Measurements from ENCODE around the gene LCE3B. TPM values are rescaled to one million over a fixed set of nuclear protein-coding genes. Genes with fewer than 3 reads are reported as not detected.

The LCE3B gene
- total and polyA plus RNA-seq, 9 of the 15 experiments (the other 6 are each of a cell fraction or from before 2014, with no cell fraction given) = not detected

- Histone ChIP-seq H3K79me2 (ENCODE audit: control insufficient read depth, insufficient read depth, low read length) (no peaks in the 10 kb centered on the region), H2AFZ (ENCODE audit: low read depth, low read length) (no peak within 1 kb of the TSS), H3K4me1 (replicated peaks in 1 of 2; ENCODE audit: control insufficient read depth in 2 of 2, insufficient read depth in 2 of 2, low read length in 2 of 2) (no peaks in the 10 kb centered on the region), H3K9me1 (ENCODE audit: control insufficient read depth, insufficient read depth, low read length) (no peaks in the 10 kb centered on the region), H4K20me1 (replicated peaks; ENCODE audit: control insufficient read depth, insufficient read depth, low read length) (no peaks in the 10 kb centered on the region), H3K4me3 (no peak within 1 kb of the TSS), H3K9me3 (replicated peaks; ENCODE audit: control insufficient read depth, insufficient read depth, low read depth, low read length) (no peaks in the 10 kb centered on the region), H3K27me3 (ENCODE audit: control insufficient read depth in 2 of 2, insufficient read depth in 2 of 2, low read length in 2 of 2) (no peaks in the 10 kb centered on the region; a peak in 1 of 5 replicates), H3K36me3 (ENCODE audit: control insufficient read depth, insufficient read depth, low read length) (no peaks in the 10 kb centered on the region), H3K9ac (ENCODE audit: insufficient read depth in 1 of 2, low read depth in 2 of 2, low read length in 2 of 2) (no peak within 1 kb of the TSS), H3K4me2 (ENCODE audit: insufficient read depth, low read length) (no peak within 1 kb of the TSS), H3K27ac (ENCODE audit: extremely low read depth, low read depth, low read length) (no peak within 1 kb of the TSS)
- ChIA-PET CTCF (ENCODE audit: low intra/inter-chr PET ratio) (no interaction called here), POLR2A (no interaction called here)
- intact Hi-C loops (cut with micrococcal nuclease) (no loop called here), in situ Hi-C loops (cut with MboI) (no loop called here)
- no peak for FAIRE-seq
- WGBS (ENCODE audit: insufficient coverage, low coverage, missing lambda C conversion rate) = 0% methylated on average over 1 of the region's 1 CpG
- no peak for ATAC-seq
- no TSS peak for BruUV-seq (replicated peaks)
- no peak for DNase-seq (ENCODE audit: extremely low read depth in 1 of 4, low spot score in 3 of 4)
- TF ChIP-seq ZNF395 (CRISPR knock-in tag; IDR thresholded peaks at IDR 0.05) = no peak
- TF ChIP-seq CCNT2 (IDR thresholded peaks at IDR 0.05; ENCODE audit: borderline replicate concordance, extremely low read depth, insufficient read length, low read depth, low read length) = no peak
- TF ChIP-seq TBP (optimal IDR thresholded peaks at IDR 0.05; ENCODE audit: low read depth, low read length) = no peak
- TF ChIP-seq ILK (tag; IDR thresholded peaks at IDR 0.05; ENCODE audit: borderline replicate concordance, low read depth) = no peak
- TF ChIP-seq SNAPC5 (CRISPR knock-in tag; IDR thresholded peaks at IDR 0.05) = no peak
- no peak for TF ChIP-seq HMGXB4 (CRISPR knock-in tag; IDR thresholded peaks at IDR 0.05)
- no peak for TF ChIP-seq TARDBP (IDR thresholded peaks at IDR 0.05)
- TF ChIP-seq ZNF507 (tag; conservative IDR thresholded peaks at IDR 0.05) = no peak
- no peak for TF ChIP-seq SIX5 (IDR thresholded peaks at IDR 0.05; ENCODE audit: borderline replicate concordance in 1 of 2, insufficient read depth in 1 of 2, low read depth in 1 of 2, low read length in 2 of 2)
- TF ChIP-seq BCOR (IDR thresholded peaks at IDR 0.05) = no peak
- TF ChIP-seq ZNF79 (CRISPR knock-in tag; IDR thresholded peaks at IDR 0.05; ENCODE audit: low read depth) = no peak
- TF ChIP-seq SMARCB1 (IDR thresholded peaks at IDR 0.05; ENCODE audit: insufficient read length, low read depth) = no peak
- TF ChIP-seq ZNF408 (CRISPR knock-in tag; IDR thresholded peaks at IDR 0.05; ENCODE audit: low read depth) = no peak
- TF ChIP-seq ZC3H8 (IDR thresholded peaks at IDR 0.05) = no peak
- no peak for TF ChIP-seq RUNX1 (IDR thresholded peaks at IDR 0.05; ENCODE audit: low read depth)
- TF ChIP-seq ARID2 (IDR thresholded peaks at IDR 0.05) = no peak
- TF ChIP-seq CREBBP (IDR thresholded peaks at IDR 0.05; ENCODE audit: low read depth, low read length) = no peak
- no peak for TF ChIP-seq ZNF280B (CRISPR knock-in tag; IDR thresholded peaks at IDR 0.05)
Measured at GRCh38 chr1:152566681-152567080, 46.9 kb upstream of the LCE3B start, which contains the start of gene LCE3E. LCE3E (minus strand) TSS chr1:152566780; CDS start chr1:152566208, 572 bp downstream.
